Choroid plexus epithelial cell (primary cell): ENCODE measurements around the gene ACTG1.

Experiments
- DNase-seq: peaks from one replicate; pipeline ENCODE4 v3.0.0-alpha.2; 2010; ENCODE audit warnings: low read depth
- H3K4me3 ChIP-seq: 2 replicates; pipeline ENCODE4 v1.5.1; 2011; ENCODE audit warnings: low read depth, mild to moderate bottlenecking, control low read depth, low read length, moderate library complexity
- CTCF ChIP-seq: conservative IDR thresholded peaks from 2 replicates; pipeline ENCODE4 v1.5.1; 2011; ENCODE audit warnings: low read depth, mild to moderate bottlenecking, control low read depth, inconsistent platforms, low read length, moderate library complexity

ACTG1 gene

GRCh38 chr17:81493198-81494038, 19.2 kb downstream of the ACTG1 start:
- DNase-seq, result no peak
- H3K4me3 ChIP-seq, result no peak overlapping the region
- no peak for TF ChIP-seq CTCF

- no peak for DNase-seq
- H3K4me3 ChIP-seq, result no peak overlapping the region
- no peak for TF ChIP-seq CTCF
Observed at GRCh38 chr17:81492706-81493105, 19.9 kb downstream of the ACTG1 start.

- no peak overlapping the region for H3K4me3 ChIP-seq
- no peak for DNase-seq
- no peak for TF ChIP-seq CTCF
Observed at GRCh38 chr17:81492202-81492601, 20.4 kb downstream of the ACTG1 start.

- no peak for DNase-seq
Observed at GRCh38 chr17:81491761-81492160, 20.8 kb downstream of the ACTG1 start.

GRCh38 chr17:81491181-81491581, 21.4 kb downstream of the ACTG1 start:
- no peak for TF ChIP-seq CTCF
- no peak overlapping the region for H3K4me3 ChIP-seq
- DNase-seq, result no peak

More at GRCh38 chr17:81491761-81492160, 20.8 kb downstream of the ACTG1 start:
- TF ChIP-seq CTCF, result no peak
- no peak overlapping the region for H3K4me3 ChIP-seq

GRCh38 chr17:81489998-81490992, 22.3 kb downstream of the ACTG1 start:
- no peak overlapping the region for H3K4me3 ChIP-seq
- TF ChIP-seq CTCF, result no peak

More at GRCh38 chr17:81489998-81490992, 22.3 kb downstream of the ACTG1 start:
- DNase-seq, result no peak
